ENCODE data around the gene DHRS1. TPM values are rescaled to one million over a fixed set of nuclear protein-coding genes. Genes with fewer than 3 reads are reported as not detected.
"Not testable (repeated sequence)": the region's sequence is repeated elsewhere in the genome, so short reads cannot be mapped to it uniquely, and the experiment has no call there.

Gene DHRS1
- total RNA-seq, 1 experiment from 2014 or later: 6.9 TPM

GRCh38 chr14:24329073-24329663, 29.6 kb upstream of the DHRS1 start:
- no peak for DNase-seq (ENCODE audit: low read depth)

DNA sequence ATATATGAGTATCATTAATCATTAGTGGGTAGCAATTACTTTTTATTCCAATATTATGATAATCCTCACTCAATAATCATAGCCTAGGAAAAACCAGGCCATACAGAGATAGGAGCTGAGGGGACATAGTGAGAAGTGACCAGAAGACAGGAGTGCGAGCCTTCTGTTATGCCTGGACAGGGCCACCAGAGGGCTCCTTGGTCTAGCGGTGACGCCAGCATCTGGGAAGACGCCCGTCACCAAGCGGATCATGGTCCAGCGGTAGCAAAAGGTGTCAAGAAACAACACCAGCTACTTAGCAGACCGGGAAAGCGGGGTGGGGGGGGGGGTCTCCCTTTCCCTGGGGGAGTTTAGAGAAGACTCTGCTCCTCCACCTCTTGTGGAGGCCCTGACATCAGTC, 28.3 kb upstream of the DHRS1 start:
- not testable (repeated sequence) for DNase-seq (ENCODE audit: low read depth)

DNA sequence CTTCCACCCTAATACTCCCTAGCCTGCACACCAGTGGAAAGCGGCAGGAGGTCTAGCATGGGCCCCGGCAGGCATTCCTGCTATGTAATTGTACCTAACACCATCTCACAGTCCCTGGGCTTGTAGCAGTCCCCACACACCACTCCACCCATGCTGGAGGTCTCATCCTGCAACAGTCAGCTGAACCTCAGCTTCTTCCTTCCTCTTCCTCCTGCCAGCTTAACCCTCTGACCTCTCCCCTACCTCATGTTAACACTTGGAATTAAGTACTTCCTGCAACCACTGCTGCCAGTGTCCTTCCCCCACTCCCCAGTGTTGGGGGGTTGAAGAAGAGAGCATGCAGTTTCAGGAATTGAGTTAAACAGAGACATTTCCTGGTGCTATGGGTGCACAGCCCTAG, 27.7 kb upstream of the DHRS1 start:
- no peak for DNase-seq (ENCODE audit: low read depth)

GRCh38 chr14:24325963-24326362, 26.4 kb upstream of the DHRS1 start:
- no peak for DNase-seq (ENCODE audit: low read depth)

DNA sequence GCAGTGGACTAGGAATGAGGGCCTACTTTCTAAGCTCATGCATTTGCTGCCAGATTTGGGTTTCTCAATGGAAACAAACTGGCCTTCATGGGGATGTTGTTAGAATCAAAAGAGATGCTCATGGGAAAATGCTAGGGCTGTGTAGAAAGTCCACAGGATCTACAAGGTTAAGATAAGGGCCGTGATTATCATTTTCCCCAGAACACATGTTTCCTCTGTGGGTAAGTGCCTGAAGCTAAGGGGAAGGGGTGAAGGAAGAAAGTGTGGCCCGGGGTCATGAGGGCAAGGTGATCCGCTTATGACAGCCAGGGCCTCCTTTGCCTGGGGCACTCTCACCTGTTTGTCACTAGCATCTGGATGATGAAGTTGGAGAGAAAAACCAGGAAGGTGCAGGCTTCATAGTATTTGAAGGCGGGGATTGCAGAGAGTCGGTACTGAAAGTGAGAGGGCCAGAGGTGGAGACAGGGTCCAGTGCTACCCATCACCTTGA, 25.5 kb upstream of the DHRS1 start:
- DNase-seq (ENCODE audit: low read depth): no peak

DNA sequence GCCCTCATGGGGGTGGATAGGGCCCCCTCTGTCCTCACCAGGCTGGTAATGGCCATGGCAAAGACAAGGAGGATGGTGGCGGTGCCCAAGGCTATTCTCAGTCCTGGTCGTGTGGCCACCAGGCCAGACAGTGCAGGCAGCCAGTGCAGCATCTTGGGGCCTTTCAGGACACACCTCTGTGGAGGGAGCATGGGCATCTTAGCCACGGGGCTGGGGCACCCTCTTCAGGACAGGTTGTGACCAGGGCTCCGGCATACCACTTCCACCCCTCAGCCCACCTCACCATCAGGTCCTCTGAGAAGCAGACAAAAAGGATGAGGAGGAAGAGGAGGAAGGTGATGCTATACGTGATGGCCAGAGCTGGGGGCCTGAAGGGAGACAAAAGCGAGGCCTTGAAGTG, 24.4 kb upstream of the DHRS1 start:
- DNase-seq (ENCODE audit: low read depth): no peak

DNA sequence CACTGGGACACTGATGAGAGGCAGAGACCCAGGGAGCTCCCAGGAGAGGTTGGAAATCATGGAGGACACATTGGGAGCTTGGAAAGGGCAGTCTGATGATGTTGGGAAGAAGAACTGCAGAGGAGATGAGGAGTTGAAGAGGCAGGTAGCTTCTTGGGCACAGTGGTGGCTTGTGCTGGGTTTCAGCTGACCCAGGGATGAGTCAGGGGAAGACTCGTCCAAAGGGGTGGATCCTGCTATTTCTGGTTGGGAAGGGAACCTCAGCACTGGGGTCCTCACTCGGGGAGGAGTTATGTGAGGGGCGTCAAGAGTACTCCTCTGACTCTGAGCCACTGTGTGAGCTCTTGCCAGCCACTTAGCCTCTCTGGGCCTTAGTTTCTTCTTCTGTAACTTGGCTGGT, 23.8 kb upstream of the DHRS1 start:
- DNase-seq (ENCODE audit: low read depth): no peak

DNA sequence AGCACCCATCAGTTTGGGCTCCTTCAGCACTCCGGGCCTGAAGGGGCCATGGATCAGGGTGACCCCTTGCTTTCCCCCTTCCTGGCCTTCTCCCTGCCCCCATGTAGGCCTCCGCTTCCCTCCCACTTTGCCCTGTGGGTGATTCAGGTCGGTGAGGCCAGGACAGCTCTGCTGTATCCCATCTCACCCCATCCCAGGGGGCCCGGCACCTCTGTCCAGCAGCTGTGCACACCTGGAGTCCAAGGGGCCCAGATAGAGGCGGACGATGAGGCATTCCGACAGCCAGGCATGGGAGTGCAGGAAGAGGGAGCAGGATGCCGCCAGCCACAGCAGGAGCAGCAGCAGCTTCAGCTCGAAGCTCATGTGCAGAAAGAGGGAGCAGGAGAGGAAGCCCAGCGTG, 23.1 kb upstream of the DHRS1 start:
- DNase-seq (ENCODE audit: low read depth): no peak

DNA sequence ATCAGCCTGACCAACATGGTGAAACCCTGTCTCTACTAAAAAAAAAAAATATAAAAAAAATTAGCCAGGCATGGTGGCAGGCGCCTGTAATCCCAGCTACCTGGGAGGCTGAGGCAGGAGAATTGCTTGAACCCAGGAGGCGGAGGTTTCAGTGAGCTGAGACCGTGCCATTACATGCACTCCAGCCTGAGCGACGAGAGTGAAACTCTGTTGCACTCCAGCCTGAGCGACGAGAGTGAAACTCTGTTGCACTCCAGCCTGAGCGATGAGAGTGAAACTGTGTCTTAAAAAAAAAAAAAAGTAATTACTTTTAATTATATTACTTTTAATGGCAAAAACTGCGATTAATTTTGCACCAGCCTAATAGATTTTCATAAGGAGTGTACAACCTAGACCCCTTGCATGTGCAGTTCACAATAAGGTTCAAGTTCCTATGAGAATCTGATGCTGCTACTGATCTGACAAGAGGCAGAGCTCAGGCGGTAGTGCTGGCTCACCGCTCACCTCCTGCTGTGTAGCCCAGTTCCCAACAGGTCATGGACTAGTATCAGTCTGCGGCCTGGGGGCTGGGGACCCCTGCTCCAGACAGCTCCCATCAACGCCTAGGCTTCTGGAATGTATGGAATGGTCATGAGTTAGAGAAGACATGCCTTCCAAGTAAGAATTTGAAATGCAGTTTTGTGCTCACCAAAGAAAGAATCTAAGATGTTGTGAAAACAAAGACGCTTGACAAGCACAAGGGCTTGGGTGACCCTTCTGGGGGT, 21.8 kb upstream of the DHRS1 start:
- no peak for DNase-seq (ENCODE audit: low read depth)

DNA sequence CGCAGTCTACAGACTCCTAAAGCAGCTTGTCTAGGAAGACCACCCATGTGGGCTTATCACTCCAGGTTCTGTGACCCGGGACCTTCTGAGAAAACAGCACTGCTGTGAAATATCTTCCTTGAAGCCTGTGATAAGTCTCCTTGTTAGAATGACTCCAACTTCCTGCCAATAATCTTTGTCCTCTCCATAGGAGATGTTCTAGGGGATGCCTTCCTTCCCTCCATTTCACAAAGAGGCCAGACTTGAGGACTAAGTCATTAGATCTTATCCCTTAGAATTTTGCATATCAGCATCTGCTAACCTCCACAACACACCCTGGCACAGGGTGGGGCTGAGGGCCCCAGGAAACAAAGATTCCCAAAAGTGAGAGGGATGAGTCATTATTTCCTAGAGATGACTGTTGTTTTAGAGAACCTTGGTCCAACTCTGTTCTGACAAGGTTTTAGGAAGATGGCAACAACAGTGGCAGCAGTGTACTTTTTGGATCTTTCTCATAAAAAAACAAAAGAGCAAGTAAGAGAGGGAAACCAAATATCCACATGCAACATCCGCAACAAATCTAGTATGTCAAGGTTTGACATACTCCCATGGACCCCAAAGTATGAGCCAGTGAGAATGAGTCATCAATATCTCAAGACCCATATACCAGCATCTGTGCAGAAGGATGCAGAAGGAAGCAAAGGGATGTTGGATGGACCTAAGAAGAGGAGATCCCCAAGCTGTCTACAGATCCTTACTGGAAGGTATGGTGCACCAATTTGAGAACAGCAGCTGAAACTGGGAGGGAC, 17.8 kb upstream of the DHRS1 start:
- peak; percentile 73 for DNase-seq (ENCODE audit: low read depth)

DNA sequence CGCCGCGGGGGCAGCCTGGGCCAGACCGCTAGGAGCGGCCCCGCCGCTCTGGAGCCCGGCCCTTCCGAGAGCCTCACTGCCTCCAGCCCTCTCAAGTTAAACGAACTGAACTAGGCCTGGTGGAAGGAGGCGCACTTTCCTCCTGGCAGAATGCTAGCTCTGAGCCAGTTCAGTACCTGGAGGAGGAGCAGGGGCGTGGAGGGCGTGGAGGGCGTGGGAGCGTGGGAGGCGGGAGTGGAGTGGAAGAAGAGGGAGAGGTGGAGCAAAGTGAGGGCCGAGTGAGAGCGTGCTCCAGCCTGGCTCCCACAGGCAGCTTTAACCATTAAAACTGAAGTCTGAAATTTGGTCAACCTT, 17.0 kb upstream of the DHRS1 start:
- no peak for DNase-seq (ENCODE audit: low read depth)

DNA sequence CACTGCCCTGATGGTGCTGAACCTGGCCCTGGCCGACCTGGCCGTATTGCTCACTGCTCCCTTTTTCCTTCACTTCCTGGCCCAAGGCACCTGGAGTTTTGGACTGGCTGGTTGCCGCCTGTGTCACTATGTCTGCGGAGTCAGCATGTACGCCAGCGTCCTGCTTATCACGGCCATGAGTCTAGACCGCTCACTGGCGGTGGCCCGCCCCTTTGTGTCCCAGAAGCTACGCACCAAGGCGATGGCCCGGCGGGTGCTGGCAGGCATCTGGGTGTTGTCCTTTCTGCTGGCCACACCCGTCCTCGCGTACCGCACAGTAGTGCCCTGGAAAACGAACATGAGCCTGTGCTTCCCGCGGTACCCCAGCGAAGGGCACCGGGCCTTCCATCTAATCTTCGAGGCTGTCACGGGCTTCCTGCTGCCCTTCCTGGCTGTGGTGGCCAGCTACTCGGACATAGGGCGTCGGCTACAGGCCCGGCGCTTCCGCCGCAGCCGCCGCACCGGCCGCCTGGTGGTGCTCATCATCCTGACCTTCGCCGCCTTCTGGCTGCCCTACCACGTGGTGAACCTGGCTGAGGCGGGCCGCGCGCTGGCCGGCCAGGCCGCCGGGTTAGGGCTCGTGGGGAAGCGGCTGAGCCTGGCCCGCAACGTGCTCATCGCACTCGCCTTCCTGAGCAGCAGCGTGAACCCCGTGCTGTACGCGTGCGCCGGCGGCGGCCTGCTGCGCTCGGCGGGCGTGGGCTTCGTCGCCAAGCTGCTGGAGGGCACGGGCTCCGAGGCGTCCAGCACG, 16.4 kb upstream of the DHRS1 start:
- no peak for DNase-seq (ENCODE audit: low read depth)

GRCh38 chr14:24315243-24315806, 15.7 kb upstream of the DHRS1 start:
- DNase-seq (ENCODE audit: low read depth): no peak

- DNase-seq (ENCODE audit: low read depth): no peak
Measured at GRCh38 chr14:24314377-24315193, 15.0 kb upstream of the DHRS1 start.

- no peak for DNase-seq (ENCODE audit: low read depth)
Measured at GRCh38 chr14:24313913-24314312, 14.3 kb upstream of the DHRS1 start.

DNA sequence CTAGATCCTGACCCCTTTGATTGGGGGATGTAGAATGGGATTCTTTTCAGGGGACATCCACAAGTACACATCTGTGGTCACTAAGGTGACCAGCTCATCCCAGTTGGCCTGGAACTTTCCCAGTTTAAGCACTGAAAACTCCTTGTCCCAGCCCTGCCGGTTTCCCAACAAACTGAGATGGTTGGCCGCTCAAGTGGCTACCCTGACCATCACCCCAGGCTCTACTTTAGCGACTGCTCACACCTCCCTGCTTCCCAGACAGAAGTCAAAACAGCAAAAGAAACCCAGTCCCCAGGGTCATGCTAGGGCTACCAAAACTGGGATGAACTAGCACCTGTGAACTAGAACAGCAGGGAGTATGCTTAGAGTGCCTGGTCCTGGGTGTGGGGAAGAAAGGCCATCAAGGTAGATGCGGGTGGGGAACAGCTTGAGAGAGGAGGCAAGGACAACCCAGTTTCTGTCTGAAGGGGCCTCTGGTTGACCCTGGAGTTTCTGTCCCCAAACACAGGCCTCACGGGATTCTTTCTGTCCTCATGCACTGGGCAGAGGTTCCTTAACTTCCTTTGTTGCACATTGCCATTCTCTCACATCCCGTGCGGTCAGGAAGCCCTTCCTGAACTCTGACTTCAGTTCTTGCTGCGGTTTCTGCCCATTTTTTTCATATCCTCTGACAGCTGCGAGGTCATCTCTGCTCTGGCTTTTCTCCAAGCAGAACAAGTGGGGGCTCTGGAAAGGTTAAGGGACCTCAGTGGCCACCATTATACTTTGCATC, 13.3 kb upstream of the DHRS1 start:
- peak; percentile 77 for DNase-seq (ENCODE audit: low read depth)

- no peak for DNase-seq (ENCODE audit: low read depth)
Measured at GRCh38 chr14:24311837-24312615, 12.4 kb upstream of the DHRS1 start.
